ENCODE results near the gene GATAD2A.

The GATAD2A gene

DNA sequence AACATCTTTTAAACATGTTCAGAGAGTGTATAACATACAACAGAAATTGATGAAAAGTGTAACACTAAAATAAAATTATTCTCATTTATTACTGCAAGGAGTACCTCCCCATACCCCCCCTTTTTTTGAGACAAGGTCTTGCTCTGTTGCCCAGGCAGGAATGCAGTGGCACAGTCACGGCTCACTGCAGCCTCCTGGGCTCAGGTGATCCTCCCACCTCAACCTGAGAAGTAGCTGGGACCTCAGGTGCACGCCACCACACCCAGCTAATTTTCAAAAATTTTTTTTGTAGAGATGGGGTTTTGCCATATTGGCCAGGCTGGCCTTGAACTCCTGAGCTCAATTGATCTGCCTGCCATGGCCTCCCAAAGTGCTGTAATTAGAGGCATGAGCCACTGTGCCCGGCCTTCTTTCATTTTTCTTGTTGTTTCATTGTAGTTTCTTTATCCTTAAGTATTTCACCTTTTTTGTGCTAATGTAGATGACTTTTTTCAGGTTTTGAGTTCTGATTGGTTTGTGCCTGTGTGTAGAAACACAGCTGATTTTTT is 28.3 kb downstream of the GATAD2A start:
- H3K27ac ChIP-seq = no peak overlapping the region
- DNase-seq (ENCODE audit: low spot score) = no peak
- ChIA-PET POLR2A (ENCODE audit: low non-redundant PET) (no interaction called here), CTCF (interaction anchor here (0.7 to 0.9 kb wide), 3 partner anchors 22 to 1609 kb away, joined by 3 to 5 read pairs (median 4); no protein-coding TSS in a partner anchor)
- TF ChIP-seq, protein P1, sequence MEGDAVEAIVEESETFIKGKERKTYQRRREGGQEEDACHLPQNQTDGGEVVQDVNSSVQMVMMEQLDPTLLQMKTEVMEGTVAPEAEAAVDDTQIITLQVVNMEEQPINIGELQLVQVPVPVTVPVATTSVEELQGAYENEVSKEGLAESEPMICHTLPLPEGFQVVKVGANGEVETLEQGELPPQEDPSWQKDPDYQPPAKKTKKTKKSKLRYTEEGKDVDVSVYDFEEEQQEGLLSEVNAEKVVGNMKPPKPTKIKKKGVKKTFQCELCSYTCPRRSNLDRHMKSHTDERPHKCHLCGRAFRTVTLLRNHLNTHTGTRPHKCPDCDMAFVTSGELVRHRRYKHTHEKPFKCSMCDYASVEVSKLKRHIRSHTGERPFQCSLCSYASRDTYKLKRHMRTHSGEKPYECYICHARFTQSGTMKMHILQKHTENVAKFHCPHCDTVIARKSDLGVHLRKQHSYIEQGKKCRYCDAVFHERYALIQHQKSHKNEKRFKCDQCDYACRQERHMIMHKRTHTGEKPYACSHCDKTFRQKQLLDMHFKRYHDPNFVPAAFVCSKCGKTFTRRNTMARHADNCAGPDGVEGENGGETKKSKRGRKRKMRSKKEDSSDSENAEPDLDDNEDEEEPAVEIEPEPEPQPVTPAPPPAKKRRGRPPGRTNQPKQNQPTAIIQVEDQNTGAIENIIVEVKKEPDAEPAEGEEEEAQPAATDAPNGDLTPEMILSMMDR (conservative IDR thresholded peaks at IDR 0.05; ENCODE audit: low read depth) = no peak

DNA sequence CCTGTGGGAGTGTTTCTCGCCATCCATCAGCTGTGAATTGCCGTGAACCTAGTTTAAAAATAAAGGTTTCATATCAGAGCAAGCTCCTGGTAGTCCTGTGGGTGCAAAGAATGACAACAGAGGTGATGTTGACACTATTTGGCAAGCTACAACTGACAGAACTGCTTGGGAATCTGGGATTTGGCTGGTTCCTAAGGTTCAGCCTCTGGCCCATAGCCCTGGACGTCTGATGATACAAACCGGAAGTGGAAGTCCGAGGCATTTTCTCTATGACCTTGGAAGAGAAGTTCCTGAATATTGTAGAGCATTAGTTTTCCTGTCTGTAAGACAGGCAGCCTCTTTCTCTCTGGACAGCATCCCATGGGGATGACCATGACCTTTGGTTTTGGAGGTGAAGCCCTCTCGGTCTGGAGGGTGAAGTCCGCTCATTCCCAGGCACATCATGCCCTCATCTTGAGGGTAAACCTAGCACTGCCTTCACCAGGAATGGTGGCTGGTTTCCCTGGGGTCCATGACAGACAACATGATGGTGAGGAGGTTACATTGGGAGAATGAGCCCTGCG is 29.1 kb downstream of the GATAD2A start:
- CTCF ChIA-PET = interaction anchor here (0.7 kb wide), 2 partner anchors 287 to 1608 kb away, joined by 3 to 4 read pairs; no protein-coding TSS in a partner anchor
- DNase-seq (ENCODE audit: low spot score) = no peak
- peak overlapping the region; percentile 31 for H3K27ac ChIP-seq
- POLR2A ChIA-PET (ENCODE audit: low non-redundant PET) = no interaction called here
- TF ChIP-seq, protein P1 (conservative IDR thresholded peaks at IDR 0.05; ENCODE audit: low read depth) = no peak

DNA sequence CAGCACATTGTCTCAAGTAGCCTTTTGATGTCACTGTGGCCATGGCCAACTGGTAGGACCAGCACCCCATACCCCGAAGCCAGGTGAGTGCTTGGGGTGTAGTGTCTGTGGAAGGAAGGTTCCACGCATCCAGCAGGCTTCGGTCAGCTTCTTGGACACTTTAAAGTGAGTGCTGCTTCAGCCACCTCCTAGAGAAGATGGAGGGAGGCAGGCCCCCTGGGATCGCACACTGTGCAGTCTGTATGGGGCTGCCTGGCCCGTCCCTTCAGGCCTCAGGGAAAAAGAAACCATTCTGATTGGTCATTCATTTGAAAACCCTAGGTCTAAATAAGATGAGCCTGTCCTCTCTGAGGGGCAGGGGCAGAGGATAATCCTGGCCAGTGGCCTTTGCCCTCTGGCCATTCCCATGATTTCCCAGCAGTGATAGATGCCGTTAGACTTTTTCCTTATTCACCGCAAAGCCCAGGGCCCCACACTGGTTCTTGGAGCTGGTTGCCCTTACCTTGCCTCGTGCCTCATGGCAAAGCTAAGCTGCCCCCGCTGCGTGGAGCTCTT is 30.7 kb downstream of the GATAD2A start:
- no peak for DNase-seq (ENCODE audit: low spot score)
- POLR2A ChIA-PET (ENCODE audit: low non-redundant PET) = no interaction called here
- TF ChIP-seq, protein P1 (conservative IDR thresholded peaks at IDR 0.05; ENCODE audit: low read depth) = no peak
- CTCF ChIA-PET = no interaction called here
- peak overlapping the region; percentile 3; the same call in 1 of the 2 replicates for H3K27ac ChIP-seq

DNA sequence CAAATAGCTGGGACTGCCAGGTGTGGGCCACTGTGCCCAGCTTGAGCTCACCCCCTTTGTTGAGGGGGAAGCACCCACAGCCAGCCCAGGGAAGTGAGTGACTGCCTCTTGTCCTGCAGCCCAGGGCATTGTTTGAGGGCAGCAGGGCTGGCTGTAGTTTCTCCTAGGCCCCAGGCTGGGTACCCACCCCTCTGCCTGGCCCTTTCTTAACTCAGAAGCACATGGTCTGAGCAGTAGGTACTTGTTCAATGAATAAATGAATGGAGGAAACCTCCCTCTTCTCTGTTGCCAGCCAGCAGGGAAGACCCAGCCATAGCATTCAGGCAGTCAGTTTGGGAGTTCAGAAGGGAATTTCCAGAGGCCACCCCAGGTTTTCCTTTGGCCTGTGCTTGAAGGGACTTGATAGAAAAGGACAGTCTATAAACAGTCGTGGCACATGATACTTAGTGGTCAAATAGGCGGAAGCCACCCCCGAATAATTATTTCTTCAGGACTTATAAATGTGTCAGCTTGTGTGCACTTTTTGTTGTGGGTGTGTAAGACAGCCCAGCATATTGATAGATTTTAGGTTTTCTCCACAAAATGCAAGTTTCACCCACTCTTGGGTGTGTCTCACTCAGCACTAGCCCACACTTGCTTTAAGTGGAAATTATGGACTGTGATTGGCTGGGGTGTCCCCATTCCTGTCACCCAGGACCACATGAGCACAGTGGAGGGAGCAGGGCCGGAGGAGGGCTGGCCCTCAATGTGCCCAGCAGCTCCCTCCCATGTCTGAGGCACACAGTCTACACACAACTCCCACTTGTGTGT is 33.1 kb downstream of the GATAD2A start:
- POLR2A ChIA-PET (ENCODE audit: low non-redundant PET) = no interaction called here
- CTCF ChIA-PET = no interaction called here

DNA sequence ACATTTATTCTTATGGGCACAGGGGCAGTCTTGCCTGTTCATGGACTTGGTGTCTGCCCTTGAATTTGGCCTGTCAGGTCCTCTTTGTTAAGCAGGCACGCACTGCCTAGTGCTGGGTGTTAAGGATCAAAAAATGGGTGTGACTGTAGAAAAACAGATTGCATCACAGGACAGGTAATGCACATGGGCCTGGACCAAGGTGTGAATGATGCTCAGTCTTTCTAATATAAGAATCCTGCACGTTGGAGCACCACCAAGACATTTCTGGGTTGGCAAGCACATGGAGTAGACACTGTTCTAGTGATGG is 33.7 kb downstream of the GATAD2A start:
- ChIA-PET POLR2A (ENCODE audit: low non-redundant PET) (no interaction called here), CTCF (no interaction called here)
- peak overlapping the region; percentile 35 for H3K27ac ChIP-seq
- TF ChIP-seq, protein P1 (conservative IDR thresholded peaks at IDR 0.05; ENCODE audit: low read depth) = no peak
- DNase-seq (ENCODE audit: low spot score) = no peak

More for the DNA sequence above, 33.1 kb downstream of the GATAD2A start:
- TF ChIP-seq, protein P1 (conservative IDR thresholded peaks at IDR 0.05; ENCODE audit: low read depth) = no peak
- H3K27ac ChIP-seq = peak overlapping the region; percentile 46
- DNase-seq (ENCODE audit: low spot score) = no peak

DNA sequence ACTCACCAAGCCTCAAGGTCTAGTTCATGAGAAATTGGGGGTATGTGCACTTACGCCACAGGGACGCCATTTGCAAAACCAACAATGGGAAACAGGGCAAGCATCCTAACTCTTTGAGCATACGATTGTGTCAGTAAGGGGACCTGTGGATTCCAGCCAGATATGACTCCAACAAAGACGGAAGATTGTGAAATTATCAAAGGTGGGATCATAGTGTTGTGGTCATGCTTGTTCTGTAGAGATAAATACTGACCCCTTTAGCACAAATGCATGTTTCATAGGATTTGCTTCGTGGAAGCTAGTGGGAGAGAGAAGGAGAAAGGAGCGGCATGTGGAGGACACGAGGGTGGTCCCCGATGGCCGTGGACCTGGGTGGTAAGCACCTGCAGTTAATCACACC is 37.8 kb downstream of the GATAD2A start:
- TF ChIP-seq, protein P1 (conservative IDR thresholded peaks at IDR 0.05; ENCODE audit: low read depth) = no peak
- ChIA-PET CTCF (interaction anchor here (0.6 kb wide), 1 partner anchor 124 kb away, joined by 3 read pairs; no protein-coding TSS in a partner anchor), POLR2A (ENCODE audit: low non-redundant PET) (no interaction called here)
- no peak overlapping the region for H3K27ac ChIP-seq
- no peak for DNase-seq (ENCODE audit: low spot score)
